Neuronal stem cell (in vitro differentiated cells): ENCODE results near the gene ZBTB40.

Experiments used
- DNase-seq: peaks from one replicate; pipeline ENCODE4 v3.0.0-alpha.2; 2013; ENCODE audit warnings: low spot score
- H2AFZ ChIP-seq: one replicate; pipeline ENCODE4 v1.6.1; 2013; ENCODE audit warnings: mild to moderate bottlenecking, low read length, inconsistent platforms
- H2AK5ac ChIP-seq: 2 replicates; pipeline ENCODE4 v1.6.1; 2013; ENCODE audit warnings: low read depth, mild to moderate bottlenecking, inconsistent platforms, low read length, moderate library complexity, mixed read lengths
- H2BK120ac ChIP-seq: 2 replicates; pipeline ENCODE4 v1.6.1; 2013; ENCODE audit warnings: low read depth, mild to moderate bottlenecking, inconsistent platforms, low read length, moderate library complexity, mixed read lengths
- H2BK12ac ChIP-seq: one replicate; pipeline ENCODE4 v1.6.1; 2013; ENCODE audit warnings: low read length, inconsistent platforms
- H2BK15ac ChIP-seq: 2 replicates; pipeline ENCODE4 v1.6.1; 2013; ENCODE audit warnings: mild to moderate bottlenecking, low read length, inconsistent platforms, mixed read lengths
- H2BK5ac ChIP-seq: one replicate; pipeline ENCODE4 v1.6.1; 2013; ENCODE audit warnings: inconsistent platforms, mild to moderate bottlenecking, low read length, moderate library complexity
- H3K14ac ChIP-seq: one replicate; pipeline ENCODE4 v1.6.1; 2013; ENCODE audit warnings: low read length, inconsistent platforms
- H3K18ac ChIP-seq: 2 replicates; pipeline ENCODE4 v1.6.1; 2013; ENCODE audit warnings: low read length, inconsistent platforms
- H3K23ac ChIP-seq: 2 replicates; pipeline ENCODE4 v1.6.1; 2013; ENCODE audit warnings: low read depth, mild to moderate bottlenecking, mixed read lengths, low read length, inconsistent platforms; ENCODE audit not compliant: poor library complexity
- H3K27ac ChIP-seq: replicated peaks from 3 replicates; pipeline ENCODE4 v1.5.1; 2013; ENCODE audit warnings: low read length, inconsistent platforms
- H3K27me3 ChIP-seq, 3 experiments: 2 replicates each; pipeline ENCODE4 v1.6.1; 2013; ENCODE audit warnings: low read length in 3 of 3, mild to moderate bottlenecking in 2 of 3, inconsistent platforms in 1 of 3, low read depth in 1 of 3, mixed read lengths in 1 of 3, moderate library complexity in 1 of 3; ENCODE audit not compliant: control insufficient read depth in 3 of 3, insufficient read depth in 3 of 3
- H3K36me3 ChIP-seq, 2 donors: replicated peaks in 1 of 2; 2 replicates each; pipeline ENCODE4 v1.6.1; 2013; ENCODE audit warnings: low read length in 2 of 2; ENCODE audit not compliant: control insufficient read depth in 2 of 2, insufficient read depth in 2 of 2
- H3K4ac ChIP-seq: 2 replicates; pipeline ENCODE4 v1.6.1; 2013; ENCODE audit warnings: inconsistent platforms, mild to moderate bottlenecking, low read length, moderate library complexity
- H3K4me1 ChIP-seq, 2 donors: 1 replicate in 1 of 2; 2 replicates in 1 of 2; pipeline ENCODE4 v1.6.1; 2013; ENCODE audit warnings: low read length in 2 of 2, low read depth in 1 of 2; ENCODE audit not compliant: control insufficient read depth in 2 of 2, insufficient read depth in 1 of 2
- H3K4me2 ChIP-seq: one replicate; pipeline ENCODE4 v1.6.1; 2013; ENCODE audit warnings: mild to moderate bottlenecking, low read length, inconsistent platforms; ENCODE audit not compliant: insufficient read depth, poor library complexity, severe bottlenecking
- H3K4me3 ChIP-seq, 2 donors: 2 replicates each; pipeline ENCODE4 v1.5.1; 2013; ENCODE audit warnings: low read length in 2 of 2, mild to moderate bottlenecking in 2 of 2, inconsistent platforms in 1 of 2, moderate library complexity in 1 of 2
- H3K79me1 ChIP-seq: one replicate; pipeline ENCODE4 v1.6.1; 2013; ENCODE audit warnings: low read depth, mild to moderate bottlenecking, inconsistent platforms, low read length, moderate library complexity
- H3K9ac ChIP-seq: one replicate; pipeline ENCODE4 v1.6.1; 2013; ENCODE audit warnings: mild to moderate bottlenecking, low read depth, low read length, inconsistent platforms; ENCODE audit not compliant: poor library complexity
- H3K9me3 ChIP-seq, 2 donors: replicated peaks in 1 of 2; 2 replicates each; pipeline versions ENCODE3 to v1.6.1; 2013; ENCODE audit warnings: low read length in 2 of 2, mild to moderate bottlenecking in 2 of 2, inconsistent platforms in 1 of 2, low read depth in 1 of 2, mixed read lengths in 1 of 2, moderate library complexity in 1 of 2; ENCODE audit not compliant: control insufficient read depth in 2 of 2, insufficient read depth in 1 of 2
- H4K8ac ChIP-seq: one replicate; pipeline ENCODE4 v1.6.1; 2013; ENCODE audit warnings: low read depth, mild to moderate bottlenecking, inconsistent platforms, low read length, moderate library complexity
- H4K91ac ChIP-seq: one replicate; pipeline ENCODE4 v1.6.1; 2013; ENCODE audit warnings: low read length, low read depth, mild to moderate bottlenecking, inconsistent platforms; ENCODE audit not compliant: poor library complexity
- WGBS, 2 donors: extraction: QIAGEN DNeasy Blood & Tissue Kit; methylation state at CpG; one replicate each; pipeline ENCODE4 v1.1.7; 2013; ENCODE audit warnings: missing lambda C conversion rate in 2 of 2, mixed read lengths in 1 of 2; ENCODE audit not compliant: insufficient read length in 2 of 2, insufficient replicate concordance in 1 of 2; ENCODE audit errors: extremely low coverage in 2 of 2; 5-methylcytosine and 5-hydroxymethylcytosine counted together

ZBTB40 gene

DNA sequence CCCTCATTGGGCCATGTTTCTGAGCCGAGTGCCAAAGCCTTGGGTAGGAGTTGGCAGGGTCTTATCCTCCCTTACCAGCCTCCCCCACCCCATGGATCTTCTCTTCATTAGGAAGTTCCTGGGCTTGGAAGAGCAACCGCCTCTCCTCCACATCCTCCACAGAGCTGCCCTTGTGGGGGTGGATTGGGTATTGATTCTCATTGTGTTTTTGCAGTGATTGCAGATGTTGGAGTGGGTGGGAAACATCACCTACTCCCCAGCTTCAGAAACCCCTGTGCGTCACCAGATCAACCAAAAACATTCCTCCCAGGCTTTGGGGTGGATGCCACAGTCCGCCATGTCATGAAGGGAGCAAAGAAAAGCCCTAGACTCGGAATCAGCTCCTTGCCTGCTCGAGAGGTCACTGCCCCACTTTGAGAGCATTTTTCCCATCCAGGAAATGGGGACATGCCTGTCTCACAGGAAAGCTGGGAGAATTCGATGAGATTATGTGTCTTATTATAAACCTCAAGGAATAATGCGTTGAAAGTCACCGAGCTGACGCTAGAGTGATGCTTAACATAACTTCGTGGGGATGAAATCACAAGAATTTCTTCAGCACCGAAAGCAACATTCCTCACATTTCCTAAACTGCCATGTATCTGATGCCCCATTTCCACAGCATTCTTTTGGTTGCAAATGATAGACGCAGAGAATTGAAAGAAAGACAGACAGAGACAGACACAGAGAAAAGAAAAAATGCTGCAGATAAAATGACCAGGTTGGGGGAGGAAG, 44.7 kb upstream of the ZBTB40 start:
- H4K91ac ChIP-seq: no peak overlapping the region
- no peak overlapping the region for H2BK5ac ChIP-seq
- no peak overlapping the region for H2BK120ac ChIP-seq
- H3K14ac ChIP-seq: no peak overlapping the region
- H2AK5ac ChIP-seq: no peak overlapping the region
- no peaks in the 10 kb centered on the region for H3K79me1 ChIP-seq
- H3K9ac ChIP-seq: no peak overlapping the region
- no peak overlapping the region for H3K23ac ChIP-seq
- no peak overlapping the region for H4K8ac ChIP-seq
- H3K4ac ChIP-seq: no peak overlapping the region
- H2BK12ac ChIP-seq: no peak overlapping the region
- no peak overlapping the region for H3K18ac ChIP-seq
- DNase-seq: no peak
- no peak overlapping the region for H3K4me2 ChIP-seq
- H2AFZ ChIP-seq: no peak overlapping the region
- H2BK15ac ChIP-seq: no peak overlapping the region
- H3K4me3 ChIP-seq: no peak overlapping the region
- H3K4me1 ChIP-seq: peaks cover 0 to 7% of the 10 kb centered on the region in 2 donors
- no peaks in the 10 kb centered on the region for H3K36me3 ChIP-seq
- no CpG with 5 or more reads among the region's 13 CpGs for WGBS, 2 donors
- H3K27me3 ChIP-seq: peaks cover 0 to 14% (median 1%) of the 10 kb centered on the region in 3 experiments
- H3K9me3 ChIP-seq: no peaks in the 10 kb centered on the region
- H3K27ac ChIP-seq: no peak overlapping the region

GRCh38 chr1:22408230-22408629, 43.4 kb upstream of the ZBTB40 start:
- Histone ChIP-seq H3K36me3 (no peaks in the 10 kb centered on the region), H3K79me1 (no peaks in the 10 kb centered on the region), H3K14ac (no peak overlapping the region), H2BK15ac (no peak overlapping the region), H3K4ac (no peak overlapping the region), H4K8ac (no peak overlapping the region), H2BK120ac (no peak overlapping the region), H3K4me1 (peaks cover 2 to 7% of the 10 kb centered on the region in 2 donors), H3K23ac (no peak overlapping the region), H3K9ac (no peak overlapping the region), H2AK5ac (no peak overlapping the region), H3K27ac (no peak overlapping the region), H4K91ac (no peak overlapping the region), H3K4me2 (no peak overlapping the region), H3K18ac (no peak overlapping the region), H3K4me3 (no peak overlapping the region), H3K27me3 (peaks cover 0 to 15% (median 1%) of the 10 kb centered on the region in 3 experiments), H2BK5ac (no peak overlapping the region), H2BK12ac (no peak overlapping the region), H3K9me3 (no peaks in the 10 kb centered on the region), H2AFZ (no peak overlapping the region)
- DNase-seq: no peak
- WGBS, 2 donors: no CpG with 5 or more reads among the region's 3 CpGs

- no peak overlapping the region for H3K4me2 ChIP-seq
- H4K8ac ChIP-seq: no peak overlapping the region
- no peak overlapping the region for H3K4ac ChIP-seq
- H3K27me3 ChIP-seq: peaks cover 0 to 24% (median 0%) of the 10 kb centered on the region in 3 experiments
- no peak overlapping the region for H3K4me3 ChIP-seq
- H3K14ac ChIP-seq: no peak overlapping the region
- H4K91ac ChIP-seq: no peak overlapping the region
- WGBS, 2 donors: no CpG with 5 or more reads among the region's 3 CpGs
- no peak overlapping the region for H2AK5ac ChIP-seq
- no peaks in the 10 kb centered on the region for H3K9me3 ChIP-seq
- H2BK15ac ChIP-seq: no peak overlapping the region
- H3K23ac ChIP-seq: no peak overlapping the region
- no peak overlapping the region for H3K9ac ChIP-seq
- H3K79me1 ChIP-seq: no peaks in the 10 kb centered on the region
- no peak overlapping the region for H2BK12ac ChIP-seq
- no peak overlapping the region for H2BK5ac ChIP-seq
- no peak overlapping the region for H2BK120ac ChIP-seq
- H2AFZ ChIP-seq: no peak overlapping the region
- H3K4me1 ChIP-seq: peaks cover 2 to 7% of the 10 kb centered on the region in 2 donors
- no peaks in the 10 kb centered on the region for H3K36me3 ChIP-seq
- H3K18ac ChIP-seq: no peak overlapping the region
- no peak overlapping the region for H3K27ac ChIP-seq
- DNase-seq: no peak
These were observed 41.2 kb upstream of the ZBTB40 start for GRCh38 chr1:22410401-22410800.

- Histone ChIP-seq H2AK5ac (no peak overlapping the region), H3K27ac (no peak overlapping the region), H3K4me2 (no peak overlapping the region), H3K4me3 (no peak overlapping the region), H3K79me1 (no peaks in the 10 kb centered on the region), H3K9ac (no peak overlapping the region), H4K8ac (no peak overlapping the region), H4K91ac (no peak overlapping the region), H3K9me3 (no peaks in the 10 kb centered on the region), H2BK12ac (no peak overlapping the region), H2BK120ac (no peak overlapping the region), H3K4me1 (peaks cover 2 to 7% of the 10 kb centered on the region in 2 donors), H2BK5ac (no peak overlapping the region), H3K4ac (no peak overlapping the region), H3K23ac (no peak overlapping the region), H3K36me3 (no peaks in the 10 kb centered on the region), H2AFZ (no peak overlapping the region), H3K18ac (no peak overlapping the region), H3K14ac (no peak overlapping the region), H2BK15ac (no peak overlapping the region), H3K27me3 (peaks cover 0 to 24% (median 0%) of the 10 kb centered on the region in 3 experiments)
- no peak for DNase-seq
- no CpG with 5 or more reads among the region's 10 CpGs for WGBS, 2 donors
These were observed 40.6 kb upstream of the ZBTB40 start for GRCh38 chr1:22410928-22411495.
